Subcutaneous adipose tissue (tissue), 4 donors: Measurements from ENCODE around the gene CYTH1. TPM values are rescaled to one million over a fixed set of nuclear protein-coding genes. Genes with fewer than 3 reads are reported as not detected.

Source experiments
- CTCF ChIP-seq: fragments of 450-650 bp; IDR thresholded peaks from one replicate; pipeline ENCODE4 v1.5.1; 2016; ENCODE audit warnings: low read depth, mild to moderate bottlenecking, control low read depth, antibody characterized with exemption, moderate library complexity
- total RNA-seq, 4 donors: library from RNA; depleted of rRNA; stranded (reverse); fragments of >200 nt; gene quantifications; one replicate each; pipeline ENCODE4 v1.1.0, GENCODE V29; 2016

Gene CYTH1
- total RNA-seq, 4 donors from 2014 or later: 54.0 to 86.5 (median 71.1) TPM

GRCh38 chr17:78797691-78798585 is 15.9 kb upstream of the CYTH1 start:
- no peak for TF ChIP-seq CTCF

GRCh38 chr17:78797213-78797612 is 15.1 kb upstream of the CYTH1 start:
- TF ChIP-seq CTCF: no peak

- no peak for TF ChIP-seq CTCF
Measured at GRCh38 chr17:78796517-78796900, 14.4 kb upstream of the CYTH1 start.

GRCh38 chr17:78795861-78796516 is 13.9 kb upstream of the CYTH1 start:
- no peak for TF ChIP-seq CTCF

- TF ChIP-seq CTCF: no peak
Measured at GRCh38 chr17:78794864-78795640, 13.0 kb upstream of the CYTH1 start.

- no peak for TF ChIP-seq CTCF
Measured at GRCh38 chr17:78794399-78794798, 12.3 kb upstream of the CYTH1 start.

GRCh38 chr17:78793968-78794367 is 11.9 kb upstream of the CYTH1 start:
- no peak for TF ChIP-seq CTCF
